Activated T-cell treated with anti-CD3 and anti-CD28 coated beads, Interleukin-2, amount 50 U/mL, for 48 hours (primary cell): ENCODE measurements around the gene HRNR.
A peak's percentile ranks its signal among the peaks of the same experiment; 100 is the strongest.

Experiments
- DNase-seq, 2 experiments: peaks; one replicate each; pipeline ENCODE4 v3.0.0-alpha.2; 2020

HRNR gene

GRCh38 chr1:152188673-152189591, 35.1 kb downstream of the HRNR start:
- DNase-seq = peak; percentile 84 to 87

DNA sequence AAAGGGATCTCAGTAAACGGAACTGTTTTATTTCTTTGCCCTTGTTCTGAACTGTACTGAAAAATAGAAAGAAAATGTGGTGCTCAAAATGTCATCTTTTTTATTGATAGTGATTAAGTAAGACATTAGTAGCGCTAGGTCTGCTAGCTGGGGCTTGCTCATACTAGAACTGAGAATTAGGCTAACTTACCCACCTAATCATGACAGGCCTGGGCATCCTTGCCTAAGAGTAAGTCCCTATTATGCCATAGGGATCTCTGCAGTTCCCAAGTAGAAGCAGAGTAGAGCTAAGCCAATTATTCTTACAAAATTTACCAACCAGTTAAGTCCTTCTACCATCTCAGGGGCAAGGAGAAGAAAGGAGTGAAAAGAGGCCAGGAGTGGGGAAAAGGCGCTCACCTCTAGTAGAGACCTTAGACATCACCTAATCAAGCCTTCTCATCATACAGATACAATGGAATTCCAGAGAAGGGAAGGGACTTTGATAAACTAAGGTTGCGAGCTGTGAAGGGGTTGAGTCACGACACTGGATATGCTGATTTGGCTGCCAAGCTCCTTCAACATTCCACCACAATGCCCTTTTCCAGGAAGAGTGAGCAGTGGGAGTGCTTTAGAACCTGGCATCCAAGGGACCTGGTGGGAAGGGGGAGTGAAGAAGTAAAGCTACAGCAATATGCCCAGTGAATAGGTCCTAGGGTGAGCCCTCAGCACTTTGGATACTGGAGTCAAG, 37.3 kb downstream of the HRNR start:
- DNase-seq = no peak

DNA sequence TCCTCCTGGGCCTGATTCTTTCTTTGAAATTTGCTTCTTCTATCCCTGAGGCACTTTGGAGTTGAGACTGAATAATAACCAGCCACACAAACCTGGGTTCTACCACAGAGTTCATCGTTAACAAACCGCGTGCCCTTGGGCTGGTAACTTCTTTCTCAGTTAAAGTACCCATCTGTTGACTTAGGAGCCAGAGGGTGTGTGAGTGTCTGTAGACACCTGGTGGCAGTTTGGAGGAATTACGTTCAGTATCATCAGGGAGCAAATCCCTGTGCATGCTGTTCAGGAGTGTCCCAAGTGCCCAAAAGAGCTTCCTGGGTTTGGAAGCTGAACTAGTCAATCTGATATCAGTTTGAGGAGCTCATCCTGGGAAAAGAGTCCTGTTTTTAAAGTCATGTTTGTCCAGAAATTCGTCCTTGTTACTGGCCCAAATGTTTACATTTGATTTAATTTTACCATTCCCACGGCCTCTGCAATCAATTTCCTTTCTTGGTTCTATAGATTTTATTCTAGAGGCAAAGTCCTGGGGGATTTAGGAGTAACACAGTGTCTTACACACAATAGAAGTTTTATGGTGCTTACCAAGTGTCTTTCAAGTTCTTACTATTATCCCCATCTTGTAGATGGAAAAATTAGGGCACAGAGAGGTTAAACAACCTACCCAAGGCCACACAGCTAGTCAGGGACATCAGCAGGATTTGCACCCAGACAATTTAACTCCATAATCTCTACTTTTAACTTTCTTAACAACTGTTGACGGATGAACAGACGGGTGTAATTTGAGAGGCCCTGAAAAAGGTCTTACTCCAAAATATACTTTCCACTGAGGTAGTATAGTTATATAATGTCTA, 38.2 kb downstream of the HRNR start:
- DNase-seq = peak; percentile 33 to 45

GRCh38 chr1:152182944-152183361, 41.0 kb downstream of the HRNR start:
- DNase-seq = peak in 1 of 2 experiments; percentile 40

DNA sequence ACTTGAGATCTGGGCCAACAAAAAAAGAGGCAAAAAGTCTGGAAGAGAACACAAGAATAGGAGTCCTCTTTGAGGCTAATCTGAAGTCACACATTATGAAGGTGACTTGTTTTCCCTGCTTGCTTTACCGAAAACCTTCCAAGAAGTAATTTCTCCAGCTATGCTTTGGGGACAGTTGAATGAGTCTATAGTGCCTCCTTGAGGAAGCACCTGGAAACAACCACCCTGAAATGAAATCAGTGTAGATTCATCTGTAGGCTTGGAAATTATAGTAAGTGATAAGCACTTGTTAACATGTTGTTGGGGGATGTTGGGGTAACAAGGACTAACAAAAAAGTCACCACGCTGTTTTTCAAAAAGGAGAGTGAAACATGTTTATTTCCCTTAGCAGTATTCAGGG, 41.6 kb downstream of the HRNR start:
- no peak for DNase-seq

DNA sequence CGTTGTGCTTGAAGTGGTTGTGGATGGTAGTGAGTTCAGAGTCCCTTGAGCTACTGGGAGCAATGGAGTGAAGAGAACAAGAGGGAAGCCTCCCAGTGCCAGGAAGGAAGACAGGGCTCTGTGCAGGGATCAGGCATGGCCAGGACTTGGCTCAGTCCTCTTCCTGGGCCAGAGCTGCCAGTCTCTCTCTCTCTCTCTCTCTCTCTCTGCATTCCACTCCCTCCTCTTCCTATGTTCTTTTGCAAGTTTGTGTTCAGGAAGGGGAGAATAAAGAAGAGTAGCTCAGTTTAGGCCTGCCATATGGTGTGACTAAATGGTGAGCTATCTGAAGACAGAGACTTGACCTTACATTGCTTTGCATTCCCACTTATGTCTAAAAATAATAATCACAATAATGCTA, 44.4 kb downstream of the HRNR start:
- no peak for DNase-seq

DNA sequence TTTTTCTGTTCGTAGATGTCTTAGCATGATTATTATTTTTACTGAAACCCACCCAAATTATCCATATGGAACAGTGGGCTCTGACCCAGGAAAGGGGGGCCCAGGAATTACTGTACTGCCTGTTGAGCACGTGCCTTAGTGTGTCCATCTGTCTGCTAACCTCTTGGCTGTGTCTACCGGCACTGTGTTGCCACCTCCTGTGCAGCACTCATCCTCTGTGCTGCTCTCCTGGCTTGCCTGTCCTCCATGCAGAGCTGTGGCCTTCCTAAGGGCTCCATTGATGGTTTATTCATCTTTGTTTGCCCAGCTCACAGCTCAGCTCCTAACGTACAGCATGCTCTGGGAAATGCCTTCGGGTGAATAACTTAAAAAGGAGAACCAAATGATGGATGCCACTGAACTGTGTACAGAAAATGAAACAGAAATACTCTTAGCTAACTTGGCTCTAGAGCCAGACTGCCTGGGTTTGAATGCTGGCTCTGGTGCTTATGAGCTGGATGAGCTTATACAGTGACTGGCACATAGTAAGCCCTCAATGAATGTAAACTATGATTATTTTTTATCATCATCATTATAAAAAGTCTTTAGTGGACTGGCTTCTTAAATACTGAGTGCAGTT, 53.6 kb downstream of the HRNR start:
- no peak for DNase-seq

DNA sequence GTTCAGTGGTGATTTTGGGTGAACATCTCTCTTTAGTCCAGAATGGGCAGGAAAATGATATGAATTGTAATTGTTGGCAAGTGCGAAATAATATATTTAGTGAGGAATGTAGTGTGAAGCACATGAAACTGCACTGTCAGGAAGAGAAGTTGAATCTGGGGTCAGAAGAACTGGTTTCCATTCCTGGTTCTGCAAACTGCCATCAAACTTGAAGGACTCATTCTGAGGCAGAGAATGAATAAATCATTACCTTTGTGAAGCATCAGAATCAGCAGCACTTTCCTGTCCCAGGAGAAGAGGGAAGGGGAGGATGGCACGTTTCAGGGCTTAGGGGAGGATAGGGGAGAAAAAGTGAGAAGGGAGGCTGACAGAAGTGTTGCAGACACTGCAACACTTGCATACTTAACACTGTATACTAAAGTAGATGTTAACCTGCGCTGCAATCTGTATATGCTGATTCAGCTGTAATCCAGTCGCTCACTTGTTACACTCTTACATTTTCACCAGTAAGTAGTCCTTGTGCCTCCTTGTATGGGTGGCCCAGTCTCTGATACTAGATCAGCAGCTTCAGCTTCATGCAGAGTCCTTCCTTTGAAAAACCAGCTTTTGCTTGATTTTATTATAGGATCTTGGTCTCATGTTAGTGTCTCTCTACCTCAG, 54.5 kb downstream of the HRNR start:
- DNase-seq = no peak

GRCh38 chr1:152168535-152168868, 55.5 kb downstream of the HRNR start:
- no peak for DNase-seq

- no peak for DNase-seq
Observed at GRCh38 chr1:152167835-152168534, 56.0 kb downstream of the HRNR start.

DNA sequence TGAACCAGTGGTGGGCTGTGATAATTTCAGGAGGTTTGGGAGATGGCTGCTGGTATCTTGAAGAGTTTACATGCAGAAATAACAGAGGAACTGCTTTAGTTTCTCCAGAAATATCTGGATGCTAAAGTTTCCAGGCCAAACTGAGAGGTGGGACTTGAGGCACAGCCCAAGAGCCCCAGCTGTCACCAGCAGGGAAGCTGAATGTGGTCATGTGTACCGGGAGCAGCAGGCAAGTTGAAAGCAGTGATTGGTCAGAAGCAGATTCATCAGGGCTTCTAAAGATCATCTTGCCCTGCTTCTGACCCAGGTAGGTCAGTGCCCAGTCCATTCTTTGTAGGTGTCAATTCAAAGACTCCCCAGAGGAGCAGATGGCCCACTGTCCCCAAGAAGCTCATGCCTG, 57.0 kb downstream of the HRNR start:
- DNase-seq = no peak

DNA sequence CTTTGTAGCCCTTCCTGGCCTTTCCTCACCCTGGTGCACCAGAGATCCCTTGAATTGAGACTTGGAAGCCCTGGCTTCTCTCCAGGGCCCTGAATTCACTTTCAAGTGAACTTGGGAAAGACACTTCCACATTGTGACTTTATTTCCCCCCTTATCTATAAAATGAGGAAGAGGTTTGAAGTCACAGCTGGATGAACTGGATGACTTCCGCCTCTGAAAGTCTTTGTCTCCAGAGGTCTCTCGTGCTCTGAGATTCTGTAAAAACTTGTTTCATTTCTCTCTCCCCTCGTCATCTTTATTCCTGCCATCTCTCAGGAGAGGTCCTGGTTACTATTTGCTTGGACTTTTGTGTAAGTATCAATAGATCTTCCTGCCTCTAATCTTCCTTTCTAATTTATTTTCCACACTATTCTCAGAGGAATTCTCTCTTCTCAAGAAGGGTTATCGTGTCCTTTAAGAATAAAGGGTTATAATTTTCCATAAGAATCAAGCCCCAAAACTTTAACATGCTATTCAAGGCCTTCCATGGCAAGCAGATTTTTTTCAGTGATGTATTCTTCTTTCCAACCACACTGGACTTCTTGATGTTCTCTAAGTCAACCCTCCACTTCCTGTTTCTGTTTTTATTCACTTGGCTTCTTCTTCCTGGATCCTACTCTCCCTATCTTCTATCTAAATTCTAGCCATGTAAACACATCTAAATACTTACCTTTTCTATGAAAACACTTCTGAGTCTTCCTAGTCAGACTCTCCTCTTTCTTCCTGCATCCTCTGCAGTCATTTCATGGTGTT, 58.5 kb downstream of the HRNR start:
- no peak for DNase-seq

DNA sequence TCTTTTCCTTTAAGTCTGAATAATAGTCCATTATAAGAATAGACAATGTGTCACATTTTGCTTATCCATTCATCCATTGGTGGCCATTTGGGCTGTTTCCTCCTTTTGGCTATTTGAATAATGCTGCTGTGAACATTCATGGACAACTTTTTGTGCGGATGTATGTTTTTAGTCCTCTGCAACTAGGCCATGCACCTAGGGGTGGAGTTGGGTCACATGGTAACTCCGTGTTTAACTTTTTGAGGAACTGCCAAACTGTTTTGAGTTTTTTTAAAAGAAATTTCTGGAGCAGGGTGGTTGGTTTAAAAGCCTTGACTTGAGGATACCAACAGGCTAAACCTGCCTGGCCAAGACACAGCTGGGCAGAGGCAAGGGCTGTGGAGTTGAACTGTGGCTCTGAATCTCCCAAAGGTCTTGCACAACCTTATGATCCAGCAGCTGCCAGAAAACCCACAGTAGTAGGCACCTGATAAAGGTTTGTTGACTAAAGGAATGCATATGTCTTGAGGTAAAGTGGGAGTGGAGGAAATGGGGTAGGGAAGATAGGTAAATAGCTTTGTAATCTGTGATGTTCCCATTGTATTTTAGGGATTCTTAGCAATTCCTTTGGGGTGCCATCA, 59.4 kb downstream of the HRNR start:
- DNase-seq = no peak

- no peak for DNase-seq
Observed at GRCh38 chr1:152162792-152163463, 61.1 kb downstream of the HRNR start.
